SKM-1 (cell line): ENCODE measurements around the gene NOS2.
"Not testable (repeated sequence)": the region's sequence is repeated elsewhere in the genome, so short reads cannot be mapped to it uniquely, and the experiment has no call there.

Source experiments
- DNase-seq: peaks from one replicate; lab custom pipeline; 2025; ENCODE audit not compliant: unreplicated experiment; lab: John Stamatoyannopoulos, UW

NOS2 gene

GRCh38 chr17:27800522-27800921, at the start of gene NOS2:
NOS2 (minus strand) TSS chr17:27800529; CDS start chr17:27798809, 1,720 bp downstream.
- DNase-seq: no peak

- DNase-seq: no peak
Measured at GRCh38 chr17:27849474-27850185, 49.3 kb upstream of the NOS2 start.

GRCh38 chr17:27848931-27849330, 48.6 kb upstream of the NOS2 start:
- no peak for DNase-seq

GRCh38 chr17:27846808-27847307, 46.5 kb upstream of the NOS2 start:
- not testable (repeated sequence) for DNase-seq

- no peak for DNase-seq
Measured at GRCh38 chr17:27846042-27846655, 45.8 kb upstream of the NOS2 start.

GRCh38 chr17:27845264-27846041, 45.1 kb upstream of the NOS2 start:
- no peak for DNase-seq

- no peak for DNase-seq
Measured at GRCh38 chr17:27840688-27841087, 40.4 kb upstream of the NOS2 start.

GRCh38 chr17:27840406-27840678, 40.0 kb upstream of the NOS2 start:
- not testable (repeated sequence) for DNase-seq

- not testable (repeated sequence) for DNase-seq
Measured at GRCh38 chr17:27839571-27840405, 39.5 kb upstream of the NOS2 start.

GRCh38 chr17:27838607-27839006, 38.3 kb upstream of the NOS2 start:
- DNase-seq: not testable (repeated sequence)

- not testable (repeated sequence) for DNase-seq
Measured at GRCh38 chr17:27837769-27838168, 37.4 kb upstream of the NOS2 start.

GRCh38 chr17:27836651-27837050, 36.3 kb upstream of the NOS2 start:
- DNase-seq: no peak

GRCh38 chr17:27834571-27834970, 34.2 kb upstream of the NOS2 start:
- DNase-seq: no peak

- DNase-seq: no peak
Measured at GRCh38 chr17:27832831-27833230, 32.5 kb upstream of the NOS2 start.

GRCh38 chr17:27829888-27830287, 29.6 kb upstream of the NOS2 start:
- DNase-seq: not testable (repeated sequence)

- DNase-seq: not testable (repeated sequence)
Measured at GRCh38 chr17:27829143-27829711, 28.9 kb upstream of the NOS2 start.

GRCh38 chr17:27825459-27825858, 25.1 kb upstream of the NOS2 start:
- no peak for DNase-seq

- DNase-seq: no peak
Measured at GRCh38 chr17:27824745-27825144, 24.4 kb upstream of the NOS2 start.

GRCh38 chr17:27824176-27824715, 23.9 kb upstream of the NOS2 start:
- DNase-seq: no peak

- DNase-seq: not testable (repeated sequence)
Measured at GRCh38 chr17:27822108-27822507, 21.8 kb upstream of the NOS2 start.
